ENCODE results near the gene JAM2.

- TF ChIP-seq CTCF (IDR thresholded peaks at IDR 0.05), result no peak
- TF ChIP-seq POLR2A (IDR thresholded peaks at IDR 0.05), result no peak
- no peak for TF ChIP-seq POLR2AphosphoS5 (IDR thresholded peaks at IDR 0.05; ENCODE audit: insufficient read depth in 1 of 2, low read depth in 1 of 2)
These were observed 52.9 kb downstream of the JAM2 start for GRCh38 chr21:25691976-25692375.

Measured in vagina (tissue), 2 donors.